ELF-1 (cell line): ENCODE measurements around the gene GUCA1A.
"Not testable (repeated sequence)": the region's sequence is repeated elsewhere in the genome, so short reads cannot be mapped to it uniquely, and the experiment has no call there.

Source experiments
- DNase-seq: peaks from one replicate; pipeline ENCODE4 v3.0.0-alpha.2; 2016; ENCODE audit warnings: low read depth, low spot score

The GUCA1A gene

GRCh38 chr6:42210551-42210950 lies 37.4 kb downstream of the GUCA1A start:
- no peak for DNase-seq

GRCh38 chr6:42211726-42212125 lies 38.6 kb downstream of the GUCA1A start:
- no peak for DNase-seq

GRCh38 chr6:42212442-42212841 lies 39.3 kb downstream of the GUCA1A start:
- DNase-seq: no peak

GRCh38 chr6:42216495-42216894 lies 43.3 kb downstream of the GUCA1A start:
- not testable (repeated sequence) for DNase-seq

- no peak for DNase-seq
Observed at GRCh38 chr6:42217157-42217518, 44.0 kb downstream of the GUCA1A start.

- DNase-seq: peak; percentile 97
Observed at GRCh38 chr6:42217519-42218367, 44.6 kb downstream of the GUCA1A start, which contains the start of gene MRPS10. TSS of gene MRPS10 (minus strand) at chr6:42217861. CDS start at chr6:42217849, 12 bp downstream.

- DNase-seq: no peak
Observed at GRCh38 chr6:42220807-42221206, 47.6 kb downstream of the GUCA1A start.

GRCh38 chr6:42221546-42221945 lies 48.4 kb downstream of the GUCA1A start:
- DNase-seq: no peak

GRCh38 chr6:42222448-42222847 lies 49.3 kb downstream of the GUCA1A start:
- DNase-seq: no peak

GRCh38 chr6:42224222-42225028 lies 51.3 kb downstream of the GUCA1A start:
- DNase-seq: no peak

- no peak for DNase-seq
Observed at GRCh38 chr6:42225029-42225339, 51.8 kb downstream of the GUCA1A start.

- DNase-seq: no peak
Observed at GRCh38 chr6:42225419-42225818, 52.3 kb downstream of the GUCA1A start.

GRCh38 chr6:42226161-42226611 lies 53.0 kb downstream of the GUCA1A start:
- no peak for DNase-seq

- peak; percentile 87 for DNase-seq
Observed at GRCh38 chr6:42226645-42227143, 53.5 kb downstream of the GUCA1A start.

- no peak for DNase-seq
Observed at GRCh38 chr6:42227173-42227850, 54.1 kb downstream of the GUCA1A start.

- DNase-seq: no peak
Observed at GRCh38 chr6:42228305-42228704, 55.1 kb downstream of the GUCA1A start.
